ENCODE data around the gene TP53I11.

TP53I11 gene

DNA sequence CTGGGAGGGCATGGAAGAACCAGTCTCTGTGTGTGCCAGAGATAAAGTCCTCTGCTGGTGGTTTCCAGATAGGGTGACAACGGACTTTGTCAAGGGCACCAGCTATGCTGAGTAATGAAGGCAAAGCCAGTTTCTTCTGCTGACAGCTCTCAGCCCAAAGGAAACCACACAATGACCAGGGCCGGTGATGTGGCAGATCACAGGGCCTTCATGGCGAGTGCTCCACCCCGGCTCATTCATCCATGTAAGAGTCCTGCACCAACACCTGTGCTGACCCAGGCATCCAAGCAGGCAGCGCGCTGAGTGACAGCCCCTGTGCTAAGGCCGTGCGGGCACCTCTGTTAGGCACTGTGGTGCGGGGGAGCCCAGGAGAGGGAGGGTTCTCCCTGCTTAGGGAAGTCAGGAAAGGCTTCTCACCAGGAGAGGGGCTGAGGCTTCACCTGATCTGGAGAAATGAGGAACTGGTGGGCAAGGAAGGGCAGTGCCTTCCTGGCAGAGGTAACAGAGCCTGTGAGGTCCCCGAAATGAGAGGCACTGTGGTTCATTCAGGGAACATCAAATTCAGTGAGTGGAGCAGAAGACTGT, 33.8 kb downstream of the TP53I11 start:
- Mint-ChIP-seq H3K9me3 (no peaks in the 10 kb centered on the region), H3K27me3 (peaks cover 5 to 6% of the 10 kb centered on the region in 2 donors), H3K36me3 (ENCODE audit: insufficient read depth) (peaks cover 16% of the 10 kb centered on the region), H3K4me3 (no peak overlapping the region), H3K27ac (no peak overlapping the region), H3K4me1 (ENCODE audit: low read depth in 2 of 2) (peaks cover 0 to 2% of the 10 kb centered on the region in 2 donors)
- ATAC-seq (replicated peaks) (no peak), DNase-seq (no peak)

DNA sequence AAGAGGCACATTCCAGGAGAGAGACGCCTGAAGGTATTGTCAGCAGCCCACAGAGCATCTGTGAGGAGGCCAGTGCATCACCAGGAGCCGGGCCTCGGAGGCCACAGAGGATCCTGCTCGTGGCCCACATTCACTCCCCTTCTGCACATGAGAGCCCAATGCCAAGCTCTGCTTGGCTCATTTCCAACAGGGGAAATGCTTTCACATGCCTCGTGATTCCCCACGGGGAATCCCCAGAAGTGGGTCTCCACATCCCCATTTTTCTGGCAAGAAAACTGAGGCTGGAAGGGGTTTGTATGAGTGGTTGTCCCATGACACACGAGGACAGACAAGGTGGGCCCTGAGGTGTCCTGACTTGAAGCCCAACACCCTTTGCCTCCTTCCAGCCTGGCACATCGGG, 34.4 kb downstream of the TP53I11 start:
- Mint-ChIP-seq H3K27ac (no peak overlapping the region), H3K9me3 (no peaks in the 10 kb centered on the region)
- no peak for ATAC-seq (replicated peaks)

DNA sequence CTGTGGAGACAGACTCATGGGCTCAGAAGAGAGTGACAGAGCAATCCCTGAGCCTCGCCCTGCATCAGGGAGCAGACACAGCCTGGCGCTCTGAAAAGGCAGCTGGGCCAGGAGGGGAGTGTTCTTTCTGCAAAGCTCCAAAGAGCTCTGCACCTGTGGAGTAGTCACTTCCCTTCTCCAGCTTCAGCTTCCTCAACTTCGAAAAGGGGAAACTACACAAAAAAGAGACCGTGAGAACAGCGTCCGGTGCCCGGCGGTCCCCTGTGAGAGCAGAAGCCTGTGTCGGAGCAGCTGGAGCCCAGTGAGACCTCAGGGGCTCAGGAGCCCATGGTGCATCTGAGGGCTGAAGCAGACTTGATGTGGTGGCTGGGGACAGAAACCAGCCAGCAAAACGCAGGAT, 35.1 kb downstream of the TP53I11 start:
- Mint-ChIP-seq H3K27ac (no peak overlapping the region), H3K9me3 (no peaks in the 10 kb centered on the region)

More for the DNA sequence above, 34.4 kb downstream of the TP53I11 start:
- Mint-ChIP-seq H3K36me3 (ENCODE audit: insufficient read depth) (peaks cover 14% of the 10 kb centered on the region), H3K27me3 (peaks cover 5 to 6% of the 10 kb centered on the region in 2 donors), H3K4me3 (no peak overlapping the region), H3K4me1 (ENCODE audit: low read depth in 2 of 2) (peaks cover under 1 to 3% of the 10 kb centered on the region in 2 donors)
- DNase-seq: no peak

GRCh38 chr11:44915004-44915403, 35.7 kb downstream of the TP53I11 start:
- Mint-ChIP-seq H3K9me3 (no peaks in the 10 kb centered on the region), H3K27me3 (peaks cover 0 to 6% of the 10 kb centered on the region in 2 donors), H3K4me3 (no peak overlapping the region), H3K36me3 (ENCODE audit: insufficient read depth) (peaks cover 21% of the 10 kb centered on the region), H3K27ac (no peak overlapping the region), H3K4me1 (ENCODE audit: low read depth in 2 of 2) (peaks cover 4 to 8% of the 10 kb centered on the region in 2 donors)
- ATAC-seq (replicated peaks) (no peak), DNase-seq (no peak)

More for the DNA sequence above, 35.1 kb downstream of the TP53I11 start:
- ATAC-seq (replicated peaks) (no peak), DNase-seq (no peak)
- Mint-ChIP-seq H3K36me3 (ENCODE audit: insufficient read depth) (peaks cover 21% of the 10 kb centered on the region), H3K4me1 (ENCODE audit: low read depth in 2 of 2) (peaks cover 4 to 8% of the 10 kb centered on the region in 2 donors), H3K4me3 (no peak overlapping the region), H3K27me3 (peaks cover 4 to 6% of the 10 kb centered on the region in 2 donors)

DNA sequence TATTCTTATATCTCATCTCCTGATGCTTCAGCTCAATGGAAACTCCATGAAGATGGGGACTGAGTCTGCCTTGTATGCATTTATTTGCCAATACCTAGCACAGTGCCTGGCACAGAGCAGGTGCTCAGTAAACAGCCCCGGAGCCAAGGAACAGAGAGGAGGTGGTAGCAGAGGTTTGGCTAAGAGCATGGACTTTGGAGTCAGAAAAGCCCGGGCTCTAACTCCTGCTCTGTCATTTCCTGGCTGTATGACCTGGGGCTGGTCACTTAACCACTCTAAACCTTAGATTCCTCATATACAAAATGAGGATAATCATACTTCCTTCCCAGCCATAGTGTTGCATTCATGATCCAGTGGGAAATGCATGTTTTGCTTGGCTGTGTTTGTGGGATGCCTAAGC, 36.6 kb downstream of the TP53I11 start:
- DNase-seq (no peak), ATAC-seq (replicated peaks) (no peak)
- Mint-ChIP-seq H3K27me3 (peaks cover 0 to 6% of the 10 kb centered on the region in 2 donors), H3K4me1 (ENCODE audit: low read depth in 2 of 2) (peaks cover 4 to 8% of the 10 kb centered on the region in 2 donors), H3K36me3 (ENCODE audit: insufficient read depth) (peaks cover 17% of the 10 kb centered on the region), H3K4me3 (no peak overlapping the region), H3K27ac (no peak overlapping the region), H3K9me3 (no peaks in the 10 kb centered on the region)

DNA sequence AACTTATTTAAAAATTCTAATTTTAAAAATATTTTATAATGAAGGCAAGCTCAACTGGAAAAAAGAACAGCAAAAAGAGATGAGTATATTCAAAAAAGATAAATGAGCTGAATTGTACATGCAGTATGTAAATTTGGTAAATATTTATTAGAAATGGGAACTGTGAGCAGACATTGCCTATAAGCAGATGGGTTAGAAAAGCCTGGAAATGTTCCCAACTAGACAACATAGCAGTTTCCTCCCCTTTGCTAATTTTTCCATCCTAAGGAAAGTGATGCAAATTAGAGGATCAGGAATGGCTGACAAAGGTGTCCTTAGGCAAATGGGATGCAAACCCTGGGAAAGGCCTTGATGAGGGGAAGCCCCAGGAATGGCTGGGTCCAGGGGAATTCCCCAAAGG, 37.2 kb downstream of the TP53I11 start:
- no peak overlapping the region for H3K4me3 Mint-ChIP-seq
- no peaks in the 10 kb centered on the region for H3K9me3 Mint-ChIP-seq
- ATAC-seq (replicated peaks) (no peak), DNase-seq (no peak)
- no peak overlapping the region for H3K27ac Mint-ChIP-seq
- peaks cover 17% of the 10 kb centered on the region for H3K36me3 Mint-ChIP-seq (ENCODE audit: insufficient read depth)
- H3K27me3 Mint-ChIP-seq: peaks cover 0 to 6% of the 10 kb centered on the region in 2 donors
- H3K4me1 Mint-ChIP-seq (ENCODE audit: low read depth in 2 of 2): peaks cover 4 to 8% of the 10 kb centered on the region in 2 donors

DNA sequence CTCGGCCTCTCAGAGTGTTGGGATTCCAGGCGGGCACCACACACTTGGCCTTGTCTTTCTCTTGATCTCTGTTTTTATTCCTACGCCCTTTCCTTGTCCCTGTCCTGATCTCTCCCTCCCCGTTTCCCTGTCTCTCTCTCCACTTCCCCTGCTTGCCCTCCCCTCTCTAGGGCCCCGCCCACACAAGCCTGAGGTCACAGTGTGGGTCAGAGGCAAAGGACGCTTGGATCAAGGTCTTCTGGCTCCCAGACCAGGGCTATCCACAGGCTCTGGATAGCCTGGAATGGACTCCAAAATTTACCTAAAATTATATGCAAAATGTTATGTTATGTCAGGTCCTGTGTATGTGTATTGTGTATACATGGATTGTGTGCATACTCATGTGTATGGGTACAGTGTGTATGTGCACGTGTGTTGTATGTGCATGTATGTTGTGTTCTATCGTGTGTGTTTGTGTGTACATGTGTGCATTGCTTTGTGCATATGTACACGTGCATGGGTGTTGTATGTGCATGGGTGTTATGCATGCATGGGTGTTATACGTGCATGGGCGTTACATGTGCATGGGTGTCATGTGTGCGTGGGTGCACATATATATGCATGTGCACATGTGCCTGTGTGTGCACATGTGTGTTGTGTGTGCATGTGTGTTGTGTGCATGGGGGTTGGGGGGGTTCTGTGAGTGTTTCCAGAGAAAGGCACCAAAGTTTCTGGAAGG, 38.3 kb downstream of the TP53I11 start:
- Mint-ChIP-seq H3K9me3 (no peaks in the 10 kb centered on the region), H3K4me1 (ENCODE audit: low read depth in 2 of 2) (peaks cover 4 to 8% of the 10 kb centered on the region in 2 donors), H3K27me3 (peaks cover 0 to 6% of the 10 kb centered on the region in 2 donors), H3K36me3 (ENCODE audit: insufficient read depth) (peaks cover 19% of the 10 kb centered on the region), H3K4me3 (no peak overlapping the region), H3K27ac (no peak overlapping the region)
- ATAC-seq (replicated peaks): no peak
- no peak for DNase-seq

- Mint-ChIP-seq H3K4me1 (ENCODE audit: low read depth in 2 of 2) (peaks cover 4 to 8% of the 10 kb centered on the region in 2 donors), H3K36me3 (ENCODE audit: insufficient read depth) (peaks cover 19% of the 10 kb centered on the region), H3K27me3 (peaks cover 0 to 6% of the 10 kb centered on the region in 2 donors), H3K9me3 (no peaks in the 10 kb centered on the region), H3K4me3 (no peak overlapping the region), H3K27ac (no peak overlapping the region)
- peak; percentile 82 for ATAC-seq (replicated peaks)
- DNase-seq: peak; percentile 82 to 87 (median 86)
Measured at GRCh38 chr11:44911029-44911814, 39.5 kb downstream of the TP53I11 start.

GRCh38 chr11:44910591-44910990, 40.1 kb downstream of the TP53I11 start:
- peaks cover 16% of the 10 kb centered on the region for H3K36me3 Mint-ChIP-seq (ENCODE audit: insufficient read depth)
- peak overlapping the region in 1 of 2 donors; percentile 49 for H3K27ac Mint-ChIP-seq
- H3K4me1 Mint-ChIP-seq (ENCODE audit: low read depth in 2 of 2): peaks cover 4 to 8% of the 10 kb centered on the region in 2 donors
- H3K27me3 Mint-ChIP-seq: peaks cover 0 to 6% of the 10 kb centered on the region in 2 donors
- ATAC-seq (replicated peaks) (no peak), DNase-seq (no peak)
- H3K9me3 Mint-ChIP-seq: no peaks in the 10 kb centered on the region
- no peak overlapping the region for H3K4me3 Mint-ChIP-seq

- H3K4me1 Mint-ChIP-seq (ENCODE audit: low read depth in 2 of 2): peaks cover 4 to 8% of the 10 kb centered on the region in 2 donors
- ATAC-seq (replicated peaks) (no peak), DNase-seq (no peak)
- peak overlapping the region in 1 of 2 donors; percentile 49 for H3K27ac Mint-ChIP-seq
- H3K4me3 Mint-ChIP-seq: no peak overlapping the region
- peaks cover 0 to 6% of the 10 kb centered on the region in 2 donors for H3K27me3 Mint-ChIP-seq
- no peaks in the 10 kb centered on the region for H3K9me3 Mint-ChIP-seq
- peaks cover 16% of the 10 kb centered on the region for H3K36me3 Mint-ChIP-seq (ENCODE audit: insufficient read depth)
Measured at GRCh38 chr11:44909557-44909956, 41.1 kb downstream of the TP53I11 start.

DNA sequence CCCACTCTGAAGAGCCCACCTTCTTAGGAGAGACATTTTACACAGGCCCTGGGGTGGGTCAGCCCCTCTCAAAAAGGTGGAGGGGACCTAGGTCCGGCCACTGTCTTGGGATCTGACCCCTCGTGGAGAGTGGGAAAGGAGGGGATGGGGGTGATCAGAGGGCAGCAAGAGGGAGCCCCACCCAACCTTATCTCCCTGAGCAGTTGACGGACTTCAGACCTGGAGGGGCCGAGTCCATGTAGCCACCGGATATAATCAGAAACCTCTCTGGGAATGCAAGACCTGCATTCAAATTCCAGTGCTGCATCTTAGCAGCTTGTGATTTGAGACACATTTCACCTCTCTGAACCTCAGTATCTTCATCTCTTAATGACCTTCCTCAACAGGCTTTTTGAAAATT, 44.0 kb downstream of the TP53I11 start:
- H3K27ac Mint-ChIP-seq: peak overlapping the region in 1 of 2 donors; percentile 74
- DNase-seq (no peak), ATAC-seq (replicated peaks) (no peak)
- H3K4me1 Mint-ChIP-seq (ENCODE audit: low read depth in 2 of 2): peaks cover 4 to 5% of the 10 kb centered on the region in 2 donors
- no peaks in the 10 kb centered on the region for H3K9me3 Mint-ChIP-seq
- H3K27me3 Mint-ChIP-seq: no peaks in the 10 kb centered on the region
- peaks cover 16% of the 10 kb centered on the region for H3K36me3 Mint-ChIP-seq (ENCODE audit: insufficient read depth)
- no peak overlapping the region for H3K4me3 Mint-ChIP-seq

DNA sequence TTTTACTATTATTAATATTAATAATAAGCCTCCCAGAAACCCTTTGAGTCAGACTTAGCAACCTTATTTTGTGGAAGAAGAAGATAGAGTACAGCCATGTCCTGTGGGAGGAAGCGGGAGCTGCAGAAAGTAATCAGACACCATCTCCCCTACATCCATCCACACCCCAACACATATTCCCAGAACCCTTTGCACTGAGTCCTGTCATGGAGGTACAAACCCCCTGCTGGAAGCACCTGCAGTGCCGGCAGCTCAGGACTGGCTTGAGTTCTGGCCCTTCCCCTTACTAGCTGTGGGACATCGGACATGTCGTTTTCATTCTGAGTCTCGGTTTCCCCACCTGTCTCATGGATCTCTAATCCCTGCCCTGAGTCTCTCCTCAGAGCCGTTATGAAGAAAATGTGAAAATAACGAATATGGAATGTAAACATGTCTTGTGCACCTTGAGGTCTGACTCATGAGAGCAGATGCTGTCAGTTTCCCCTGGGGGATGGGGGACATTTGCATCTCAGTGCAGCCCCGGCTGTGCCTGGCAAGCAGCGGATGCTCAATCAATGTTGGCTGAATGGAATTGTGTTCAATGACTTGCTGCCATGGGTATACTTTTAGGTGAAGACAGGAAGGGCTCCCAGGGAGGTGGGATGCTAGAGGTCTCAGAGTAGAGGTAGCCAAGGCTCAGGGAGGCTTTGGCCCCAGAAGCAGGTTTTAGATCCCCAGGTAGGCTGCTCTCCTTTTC, 45.4 kb downstream of the TP53I11 start:
- Mint-ChIP-seq H3K36me3 (ENCODE audit: insufficient read depth) (peaks cover 7% of the 10 kb centered on the region), H3K4me1 (ENCODE audit: low read depth in 2 of 2) (no peaks in the 10 kb centered on the region), H3K27me3 (no peaks in the 10 kb centered on the region), H3K27ac (no peak overlapping the region), H3K9me3 (no peaks in the 10 kb centered on the region), H3K4me3 (no peak overlapping the region)
- DNase-seq: no peak
- ATAC-seq (replicated peaks): no peak
